Breast epithelium (tissue), 4 donors: Measurements from ENCODE around the gene P2RY6. TPM values are rescaled to one million over a fixed set of nuclear protein-coding genes. Genes with fewer than 3 reads are reported as not detected.

ENCODE experiments used
- DNase-seq, 2 donors: peaks; one replicate each; pipeline ENCODE4 v3.0.0-alpha.2; 2019; ENCODE audit warnings: low spot score in 2 of 2
- H3K27ac ChIP-seq, 2 donors: fragments of 200-600 bp; sonication (generic) in 1 of 2; one replicate each; pipeline ENCODE4 v1.5.1; 2016 to 2019; ENCODE audit warnings: mild to moderate bottlenecking in 1 of 2
- H3K27me3 ChIP-seq, 2 donors: fragments of 200-600 bp; sonication (generic) in 1 of 2; one replicate each; pipeline versions ENCODE4 v1.5.1 to v1.6.0; 2017 to 2019; ENCODE audit warnings: control low read depth in 1 of 2, mild to moderate bottlenecking in 1 of 2
- H3K36me3 ChIP-seq: fragments of 200-600 bp; one replicate; pipeline ENCODE4 v1.5.1; 2019
- H3K4me1 ChIP-seq, 2 donors: fragments of 200-600 bp; sonication (generic); one replicate each; pipeline ENCODE4 v1.5.1; 2016 to 2019; ENCODE audit warnings: control low read depth in 1 of 2
- H3K4me3 ChIP-seq, 3 donors: fragments of 200-600 bp; sonication (generic); 1 replicate in 2 of 3; 2 replicates in 1 of 3; pipeline ENCODE4 v1.5.1; 2016 to 2019; ENCODE audit warnings: mild to moderate bottlenecking in 3 of 3, moderate library complexity in 2 of 3
- H3K9me3 ChIP-seq, 2 donors: fragments of 200-600 bp; sonication (generic) in 1 of 2; one replicate each; pipeline ENCODE4 v1.5.1; 2016 to 2019; ENCODE audit warnings: control low read depth in 1 of 2
- POLR2A ChIP-seq: fragments of 450-650 bp; IDR thresholded peaks from one replicate; pipeline ENCODE4 v1.6.1; 2016; ENCODE audit warnings: antibody characterized with exemption, mild to moderate bottlenecking, moderate library complexity
- POLR2AphosphoS5 ChIP-seq, 3 donors: sonication (generic); formaldehyde crosslinking; IDR thresholded peaks; one replicate each; pipeline ENCODE4 v1.6.1; 2017; ENCODE audit warnings: antibody characterized with exemption in 3 of 3
- intact Hi-C: fragments of 100-400 bp; cut with DNase I; formaldehyde crosslinking; loops from one replicate; pipeline ENCODE4 v1.15.1; 2023; ENCODE audit warnings: low total_unique reads
- total RNA-seq, 3 donors: library from RNA; depleted of rRNA; stranded (reverse); fragments of >200 nt; gene quantifications; one replicate each; pipeline ENCODE4 v1.1.0, GENCODE V29; 2016
- TF ChIP-seq, protein P1 (sequence below), 3 donors: fragments of 450-650 bp; IDR thresholded peaks; one replicate each; pipeline ENCODE4 v1.5.1; 2016 to 2017; ENCODE audit warnings: antibody characterized with exemption in 3 of 3, mild to moderate bottlenecking in 3 of 3, moderate library complexity in 3 of 3

Gene P2RY6
- total RNA-seq, 3 donors from 2014 or later: 1.6 to 3.4 (median 1.9) TPM

DNA sequence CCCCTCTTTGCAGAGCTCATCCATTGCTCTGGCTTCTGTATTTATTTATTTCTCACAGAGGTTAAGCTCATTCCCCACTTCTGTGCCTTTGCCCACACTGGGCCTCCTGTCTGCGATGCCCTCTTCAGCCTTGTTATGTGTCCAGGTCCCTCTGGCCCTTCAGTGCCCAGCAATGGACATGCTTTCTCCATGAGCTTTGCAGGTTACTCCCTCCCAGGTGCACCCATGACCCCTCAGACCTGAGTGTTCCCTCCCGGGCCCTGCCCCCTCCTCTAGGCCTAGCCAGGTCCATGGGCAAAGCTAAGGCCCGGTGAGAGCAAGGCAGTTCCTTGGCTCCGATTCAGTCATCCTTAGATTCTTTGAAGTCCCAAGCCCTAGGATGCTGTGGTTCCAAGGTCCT lies 18.4 kb downstream of the P2RY6 start:
- DNase-seq: no peak
- TF ChIP-seq POLR2A (no peak), POLR2AphosphoS5 (IDR thresholded peaks at IDR 0.05) (no peak)
- TF ChIP-seq, protein P1, sequence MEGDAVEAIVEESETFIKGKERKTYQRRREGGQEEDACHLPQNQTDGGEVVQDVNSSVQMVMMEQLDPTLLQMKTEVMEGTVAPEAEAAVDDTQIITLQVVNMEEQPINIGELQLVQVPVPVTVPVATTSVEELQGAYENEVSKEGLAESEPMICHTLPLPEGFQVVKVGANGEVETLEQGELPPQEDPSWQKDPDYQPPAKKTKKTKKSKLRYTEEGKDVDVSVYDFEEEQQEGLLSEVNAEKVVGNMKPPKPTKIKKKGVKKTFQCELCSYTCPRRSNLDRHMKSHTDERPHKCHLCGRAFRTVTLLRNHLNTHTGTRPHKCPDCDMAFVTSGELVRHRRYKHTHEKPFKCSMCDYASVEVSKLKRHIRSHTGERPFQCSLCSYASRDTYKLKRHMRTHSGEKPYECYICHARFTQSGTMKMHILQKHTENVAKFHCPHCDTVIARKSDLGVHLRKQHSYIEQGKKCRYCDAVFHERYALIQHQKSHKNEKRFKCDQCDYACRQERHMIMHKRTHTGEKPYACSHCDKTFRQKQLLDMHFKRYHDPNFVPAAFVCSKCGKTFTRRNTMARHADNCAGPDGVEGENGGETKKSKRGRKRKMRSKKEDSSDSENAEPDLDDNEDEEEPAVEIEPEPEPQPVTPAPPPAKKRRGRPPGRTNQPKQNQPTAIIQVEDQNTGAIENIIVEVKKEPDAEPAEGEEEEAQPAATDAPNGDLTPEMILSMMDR (IDR thresholded peaks at IDR 0.05): no peak
- intact Hi-C loops: no loop called here

DNA sequence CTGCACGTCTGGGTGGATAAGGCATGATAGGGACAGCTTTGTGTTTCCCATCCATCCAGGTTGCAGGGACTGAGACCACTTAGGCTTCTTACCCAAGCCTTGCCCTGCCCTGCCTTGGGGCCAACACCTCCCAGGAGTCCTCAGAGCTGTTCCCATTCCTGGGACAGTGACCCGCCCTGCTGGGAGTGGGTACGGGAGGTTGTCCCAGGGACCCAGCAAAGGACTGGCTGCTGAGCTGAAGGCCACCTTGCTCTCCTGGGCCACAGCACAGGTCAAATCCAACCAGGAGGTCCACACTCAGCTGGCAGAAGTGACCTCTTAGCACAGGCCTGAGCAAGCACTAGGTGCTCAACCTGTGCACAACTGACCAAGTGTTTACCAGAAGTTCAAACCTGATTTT lies 19.1 kb downstream of the P2RY6 start:
- Histone ChIP-seq H3K27ac (no peak overlapping the region), H3K27me3 (no peaks in the 10 kb centered on the region), H3K4me3 (no peak overlapping the region), H3K4me1 (no peaks in the 10 kb centered on the region), H3K9me3 (no peaks in the 10 kb centered on the region), H3K36me3 (no peaks in the 10 kb centered on the region)
- no peak for DNase-seq
- TF ChIP-seq POLR2AphosphoS5 (IDR thresholded peaks at IDR 0.05): no peak
- no peak for TF ChIP-seq POLR2A
- TF ChIP-seq, protein P1 (IDR thresholded peaks at IDR 0.05): no peak
- intact Hi-C loops: no loop called here

More for the DNA sequence above, 18.4 kb downstream of the P2RY6 start:
- Histone ChIP-seq H3K4me1 (no peaks in the 10 kb centered on the region), H3K27me3 (no peaks in the 10 kb centered on the region), H3K9me3 (no peaks in the 10 kb centered on the region), H3K4me3 (no peak overlapping the region), H3K27ac (no peak overlapping the region), H3K36me3 (no peaks in the 10 kb centered on the region)

DNA sequence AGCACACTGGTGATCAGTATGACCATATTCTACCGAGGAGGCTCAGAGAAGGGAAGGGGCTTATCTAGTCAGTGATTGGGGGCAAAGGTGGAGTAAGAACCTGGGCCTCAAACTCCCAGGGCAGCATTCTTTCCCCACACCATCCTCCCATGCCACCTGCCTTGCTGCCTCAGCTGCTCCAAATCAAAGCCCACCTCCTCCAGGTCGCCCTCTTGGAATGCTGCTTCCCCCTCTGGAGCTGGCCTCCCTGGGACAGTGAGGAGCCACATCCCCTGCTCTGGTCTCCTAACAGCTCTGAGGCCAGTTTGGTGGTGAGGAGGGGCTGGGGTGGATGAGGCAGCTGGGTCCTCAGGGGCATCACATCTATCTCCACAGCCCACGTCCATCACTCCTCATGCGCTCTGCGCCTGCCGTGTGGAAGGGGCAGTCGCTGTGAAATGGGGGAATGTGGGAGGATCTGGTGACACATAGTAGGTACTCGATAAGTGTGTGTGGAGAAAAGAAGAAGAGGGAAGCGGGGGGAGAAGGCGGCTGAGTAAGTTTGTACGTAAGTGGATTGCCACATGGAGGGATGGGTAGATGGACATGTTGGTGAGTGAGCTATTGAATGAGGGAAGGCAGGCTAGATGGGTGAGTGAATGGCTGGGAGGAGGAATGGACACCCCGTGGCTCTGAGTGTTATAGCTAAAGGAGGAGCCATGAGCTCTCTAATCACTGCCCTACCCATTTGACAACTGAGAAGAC lies 19.8 kb downstream of the P2RY6 start:
- no peaks in the 10 kb centered on the region for H3K36me3 ChIP-seq
- no peaks in the 10 kb centered on the region for H3K27me3 ChIP-seq
- intact Hi-C loops: no loop called here
- no peaks in the 10 kb centered on the region for H3K4me1 ChIP-seq
- no peak overlapping the region for H3K4me3 ChIP-seq
- TF ChIP-seq POLR2AphosphoS5 (IDR thresholded peaks at IDR 0.05): no peak
- TF ChIP-seq, protein P1 (IDR thresholded peaks at IDR 0.05): no peak
- TF ChIP-seq POLR2A: no peak
- H3K27ac ChIP-seq: no peak overlapping the region
- H3K9me3 ChIP-seq: no peaks in the 10 kb centered on the region
- no peak for DNase-seq

DNA sequence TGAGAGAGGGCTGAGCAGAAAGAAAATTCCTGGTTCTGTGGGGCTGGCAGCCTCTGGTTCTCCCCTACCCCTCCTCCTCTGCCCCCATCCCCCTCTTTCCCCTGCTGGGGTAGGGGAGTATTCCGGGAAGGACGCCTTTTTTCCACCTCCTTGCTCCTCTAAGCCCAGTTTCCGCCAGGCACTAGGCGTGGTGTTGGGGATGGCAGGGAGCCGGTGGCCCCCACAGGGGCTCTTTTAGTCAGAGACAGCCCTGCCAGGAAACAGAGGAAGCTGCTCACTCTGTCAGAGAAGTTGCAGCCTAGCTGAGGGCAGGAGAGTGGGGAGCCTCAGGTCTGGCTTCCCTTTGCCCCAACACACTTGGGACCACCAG lies 20.4 kb downstream of the P2RY6 start:
- no peak for TF ChIP-seq POLR2A
- no peak for TF ChIP-seq POLR2AphosphoS5 (IDR thresholded peaks at IDR 0.05)
- TF ChIP-seq, protein P1 (IDR thresholded peaks at IDR 0.05): no peak
- no peaks in the 10 kb centered on the region for H3K4me1 ChIP-seq
- H3K27me3 ChIP-seq: no peaks in the 10 kb centered on the region
- no peak overlapping the region for H3K4me3 ChIP-seq
- intact Hi-C loops: no loop called here
- H3K9me3 ChIP-seq: no peaks in the 10 kb centered on the region
- H3K27ac ChIP-seq: no peak overlapping the region
- no peaks in the 10 kb centered on the region for H3K36me3 ChIP-seq
- DNase-seq: no peak

DNA sequence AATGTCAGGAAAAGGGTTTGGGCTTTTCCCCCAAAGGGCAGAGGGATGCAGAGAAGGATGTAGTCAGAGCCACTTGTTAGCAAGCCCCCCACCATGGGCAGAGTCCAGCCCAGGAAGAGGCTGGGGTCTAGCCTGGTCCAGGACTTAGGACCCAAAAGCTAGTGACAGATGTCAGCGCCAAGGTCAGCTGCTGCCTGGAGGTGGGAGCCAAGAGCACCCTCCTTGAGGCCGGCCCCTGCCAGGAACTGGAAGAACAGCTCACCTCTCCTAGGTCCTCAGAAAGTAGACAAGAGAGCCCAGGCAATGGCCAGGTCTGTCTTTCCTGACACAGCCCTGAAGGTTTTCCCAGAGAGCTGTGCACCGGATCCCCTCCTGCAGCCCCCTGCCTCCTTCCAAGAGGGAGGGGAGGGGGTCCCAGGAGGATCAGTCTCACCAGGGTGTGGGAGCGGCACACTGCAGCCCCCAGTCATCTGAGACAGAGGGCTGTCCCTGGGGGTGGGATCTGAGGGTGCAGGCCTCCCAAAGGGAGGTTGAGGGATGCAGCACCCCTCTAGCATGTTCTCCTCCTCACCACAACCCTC lies 21.3 kb downstream of the P2RY6 start:
- no peak overlapping the region for H3K4me3 ChIP-seq
- no peaks in the 10 kb centered on the region for H3K36me3 ChIP-seq
- no peaks in the 10 kb centered on the region for H3K4me1 ChIP-seq
- no peak overlapping the region for H3K27ac ChIP-seq
- no peaks in the 10 kb centered on the region for H3K27me3 ChIP-seq
- H3K9me3 ChIP-seq: no peaks in the 10 kb centered on the region
- no peak for DNase-seq
- TF ChIP-seq POLR2AphosphoS5 (IDR thresholded peaks at IDR 0.05) (no peak), POLR2A (no peak)
- TF ChIP-seq, protein P1 (IDR thresholded peaks at IDR 0.05): no peak
- intact Hi-C loops: no loop called here
